Nephron progenitor cell (in vitro differentiated cells): ENCODE measurements around the gene ATP8B3.

ENCODE experiments used
- DNase-seq: peaks from one replicate; pipeline ENCODE4 v3.0.0; 2021
- H3K27ac Mint-ChIP-seq: 2 replicates; pipeline ENCODE4 v1.8.0; 2021; ENCODE audit warnings: mild to moderate bottlenecking, moderate library complexity, mixed read lengths
- H3K27me3 Mint-ChIP-seq: 2 replicates; pipeline ENCODE4 v1.8.0; 2021; ENCODE audit warnings: mild to moderate bottlenecking, low read depth, mixed read lengths; ENCODE audit not compliant: poor library complexity
- H3K36me3 Mint-ChIP-seq: 2 replicates; pipeline ENCODE4 v1.8.0; 2021; ENCODE audit warnings: low read depth, mixed read lengths
- H3K4me1 Mint-ChIP-seq: 2 replicates; pipeline ENCODE4 v1.8.0; 2021; ENCODE audit warnings: mixed read lengths
- H3K4me3 Mint-ChIP-seq: 2 replicates; pipeline ENCODE4 v1.8.0; 2021; ENCODE audit warnings: mild to moderate bottlenecking, moderate library complexity, mixed read lengths
- H3K9me3 Mint-ChIP-seq: 2 replicates; pipeline ENCODE4 v1.8.0; 2021; ENCODE audit warnings: mild to moderate bottlenecking, moderate library complexity, mixed read lengths
- TF ChIP-seq, protein P1 (sequence below): fragments of 200-600 bp; sonication (generic); IDR thresholded peaks from 2 replicates; pipeline ENCODE4 v1.5.0; 2021; ENCODE audit warnings: antibody characterized with exemption

The ATP8B3 gene

DNA sequence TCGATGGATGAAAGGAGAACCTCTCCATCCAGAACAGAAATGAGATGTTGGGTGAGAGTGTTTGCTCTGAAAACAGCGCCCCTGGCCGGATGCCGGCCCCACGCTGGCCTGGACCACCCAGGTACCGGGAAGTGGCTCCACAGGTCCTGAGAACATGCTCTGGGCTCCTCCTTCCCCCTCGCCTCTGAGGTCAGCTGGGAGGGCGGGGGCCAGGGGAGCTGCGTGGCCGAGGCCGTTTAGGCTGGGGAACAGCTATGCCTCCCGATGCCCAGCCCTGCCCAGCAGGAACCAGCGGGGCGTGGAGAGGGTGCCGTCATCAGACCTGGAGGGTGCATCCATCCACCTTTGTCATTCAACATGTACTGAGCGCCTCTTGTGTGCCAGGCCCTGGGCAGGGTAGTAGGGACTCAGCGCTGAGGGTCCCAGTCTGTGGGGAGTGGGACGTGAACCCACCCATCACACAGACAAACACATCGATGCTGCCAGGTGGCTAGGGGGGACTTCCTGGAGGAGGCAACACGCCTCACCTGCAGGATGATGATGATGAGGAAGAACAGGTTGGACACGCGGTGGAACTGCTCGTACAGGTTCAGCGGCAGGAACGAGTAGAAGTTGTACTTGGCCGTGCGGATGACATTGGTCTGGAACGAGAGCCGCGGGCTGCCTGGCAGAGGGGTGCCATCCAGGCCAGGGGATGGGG, 4.2 kb downstream of the ATP8B3 start:
- H3K4me1 Mint-ChIP-seq: peaks cover 18% of the 10 kb centered on the region
- no peak overlapping the region for H3K27ac Mint-ChIP-seq
- TF ChIP-seq, protein P1, sequence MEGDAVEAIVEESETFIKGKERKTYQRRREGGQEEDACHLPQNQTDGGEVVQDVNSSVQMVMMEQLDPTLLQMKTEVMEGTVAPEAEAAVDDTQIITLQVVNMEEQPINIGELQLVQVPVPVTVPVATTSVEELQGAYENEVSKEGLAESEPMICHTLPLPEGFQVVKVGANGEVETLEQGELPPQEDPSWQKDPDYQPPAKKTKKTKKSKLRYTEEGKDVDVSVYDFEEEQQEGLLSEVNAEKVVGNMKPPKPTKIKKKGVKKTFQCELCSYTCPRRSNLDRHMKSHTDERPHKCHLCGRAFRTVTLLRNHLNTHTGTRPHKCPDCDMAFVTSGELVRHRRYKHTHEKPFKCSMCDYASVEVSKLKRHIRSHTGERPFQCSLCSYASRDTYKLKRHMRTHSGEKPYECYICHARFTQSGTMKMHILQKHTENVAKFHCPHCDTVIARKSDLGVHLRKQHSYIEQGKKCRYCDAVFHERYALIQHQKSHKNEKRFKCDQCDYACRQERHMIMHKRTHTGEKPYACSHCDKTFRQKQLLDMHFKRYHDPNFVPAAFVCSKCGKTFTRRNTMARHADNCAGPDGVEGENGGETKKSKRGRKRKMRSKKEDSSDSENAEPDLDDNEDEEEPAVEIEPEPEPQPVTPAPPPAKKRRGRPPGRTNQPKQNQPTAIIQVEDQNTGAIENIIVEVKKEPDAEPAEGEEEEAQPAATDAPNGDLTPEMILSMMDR: no peak
- no peaks in the 10 kb centered on the region for H3K9me3 Mint-ChIP-seq
- no peak overlapping the region for H3K4me3 Mint-ChIP-seq
- no peaks in the 10 kb centered on the region for H3K36me3 Mint-ChIP-seq
- peaks cover 28% of the 10 kb centered on the region for H3K27me3 Mint-ChIP-seq
- DNase-seq: no peak

DNA sequence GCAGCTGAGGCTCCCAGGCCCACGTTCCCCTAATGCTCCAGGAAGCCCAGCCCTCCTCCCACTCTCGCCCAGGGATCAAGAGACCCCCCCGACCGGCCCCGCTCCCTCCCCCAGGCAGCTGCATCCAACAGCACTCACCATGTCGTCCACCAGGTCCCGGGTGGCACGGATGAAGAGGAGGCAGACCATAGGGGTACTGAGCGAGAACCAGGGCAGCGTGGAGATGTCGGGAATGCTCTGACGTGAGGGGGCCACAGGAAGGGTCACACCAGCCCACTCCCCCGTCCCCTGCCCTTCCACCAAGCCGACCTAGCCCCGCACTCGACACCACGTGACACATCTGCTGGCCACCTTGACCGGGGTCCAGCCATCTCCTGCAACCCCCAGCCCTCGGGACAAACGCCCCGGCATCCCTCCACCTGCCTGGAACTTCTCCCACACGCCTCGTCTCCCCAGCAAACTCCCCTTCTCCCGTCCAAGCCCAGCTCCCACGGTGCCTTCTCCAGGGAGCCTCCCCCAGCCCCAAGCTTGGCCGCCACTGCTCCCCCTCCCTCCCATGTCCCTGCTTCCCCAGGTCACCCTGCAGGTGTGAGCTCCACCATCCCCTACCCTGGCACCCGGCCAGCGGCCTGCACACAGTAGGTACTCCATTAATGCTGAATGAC, 4.9 kb downstream of the ATP8B3 start:
- Mint-ChIP-seq H3K9me3 (no peaks in the 10 kb centered on the region), H3K27me3 (peaks cover 24% of the 10 kb centered on the region), H3K4me1 (peaks cover 12% of the 10 kb centered on the region), H3K36me3 (no peaks in the 10 kb centered on the region), H3K27ac (no peak overlapping the region), H3K4me3 (no peak overlapping the region)
- TF ChIP-seq, protein P1: no peak
- no peak for DNase-seq

DNA sequence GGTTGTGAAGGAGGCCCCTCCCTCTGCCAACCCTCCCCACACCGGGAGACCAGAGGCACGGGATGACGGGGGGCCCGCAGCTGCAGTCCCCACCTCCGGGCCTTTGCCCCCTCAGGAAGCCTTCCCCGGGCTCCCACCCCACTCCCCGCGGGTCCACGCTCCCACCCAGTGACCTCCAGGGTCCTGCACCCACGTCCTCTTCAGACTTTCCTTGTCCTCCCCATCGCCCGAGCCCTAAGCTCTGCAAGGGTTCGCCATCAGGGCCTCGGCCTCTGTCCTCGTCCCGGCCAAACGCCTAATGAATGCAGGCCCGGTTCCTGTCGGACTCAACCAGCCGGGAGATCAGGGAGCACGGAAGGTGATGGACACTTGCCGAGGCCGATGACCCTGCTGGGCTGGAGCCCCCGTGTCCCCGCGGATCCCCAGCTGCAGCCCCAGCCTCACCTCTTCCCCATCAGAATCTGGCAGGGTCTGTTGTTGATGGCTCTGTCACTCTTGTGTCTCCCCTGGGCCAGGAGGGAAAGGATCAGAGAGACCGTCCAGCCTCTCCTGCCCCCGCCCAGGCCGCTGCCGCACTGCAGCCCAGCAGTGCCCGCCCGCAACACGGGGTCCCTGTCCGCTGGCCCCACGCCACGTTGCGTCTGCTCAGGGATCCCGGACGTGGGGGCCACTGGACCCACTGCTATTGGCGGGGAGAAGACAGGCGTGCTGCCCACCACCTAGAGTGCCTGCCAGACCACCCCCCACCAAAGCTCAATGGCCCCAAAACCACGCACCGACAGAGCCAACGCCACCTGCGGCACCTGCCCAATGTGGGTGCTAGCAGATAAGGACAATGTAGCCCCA, 5.7 kb downstream of the ATP8B3 start:
- no peak for DNase-seq
- no peaks in the 10 kb centered on the region for H3K9me3 Mint-ChIP-seq
- H3K27ac Mint-ChIP-seq: peak overlapping the region; percentile 83
- TF ChIP-seq, protein P1: no peak
- H3K4me1 Mint-ChIP-seq: peaks cover 12% of the 10 kb centered on the region
- no peak overlapping the region for H3K4me3 Mint-ChIP-seq
- peaks cover 24% of the 10 kb centered on the region for H3K27me3 Mint-ChIP-seq
- no peaks in the 10 kb centered on the region for H3K36me3 Mint-ChIP-seq

DNA sequence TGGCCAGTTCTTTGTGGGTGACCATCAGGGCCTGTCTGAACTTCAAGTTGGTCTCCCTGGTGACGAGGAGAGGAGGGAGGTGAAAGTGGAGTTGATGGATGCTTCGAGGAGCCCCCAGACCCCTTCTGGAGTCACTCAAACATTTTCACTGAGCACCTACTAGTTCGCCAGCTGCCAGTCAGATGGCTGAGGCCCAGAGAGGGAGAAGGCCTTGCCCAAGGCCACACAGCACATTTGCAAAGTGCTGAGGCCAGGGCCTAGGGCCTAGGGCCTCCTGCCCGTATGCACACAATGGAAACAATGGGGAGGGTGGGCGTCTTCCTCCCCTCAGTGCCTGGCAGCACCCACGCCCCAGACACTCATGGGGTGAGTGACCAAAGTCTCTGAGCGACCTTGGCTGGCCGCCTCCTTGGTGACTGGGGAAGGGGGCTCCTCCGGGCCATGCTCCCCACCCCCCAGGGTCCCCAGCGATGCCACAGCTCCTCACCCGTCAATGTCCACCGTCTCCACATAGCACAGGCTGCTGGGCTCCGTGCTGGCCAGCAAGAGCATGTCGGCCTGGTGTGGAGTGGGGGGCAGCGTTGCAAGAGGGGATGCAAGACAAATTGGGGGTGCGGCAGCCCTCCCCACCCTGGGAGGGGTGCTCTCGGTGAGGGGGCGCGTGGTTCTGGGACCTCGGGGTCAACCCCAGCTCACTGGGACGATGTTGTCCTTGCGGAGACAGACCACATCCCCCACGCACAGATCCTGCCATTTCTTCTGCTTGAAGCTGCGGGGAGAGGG, 6.5 kb downstream of the ATP8B3 start:
- H3K27me3 Mint-ChIP-seq: peaks cover 19% of the 10 kb centered on the region
- TF ChIP-seq, protein P1: no peak
- H3K9me3 Mint-ChIP-seq: no peaks in the 10 kb centered on the region
- no peaks in the 10 kb centered on the region for H3K36me3 Mint-ChIP-seq
- no peak overlapping the region for H3K4me3 Mint-ChIP-seq
- peaks cover 12% of the 10 kb centered on the region for H3K4me1 Mint-ChIP-seq
- DNase-seq: no peak
- no peak overlapping the region for H3K27ac Mint-ChIP-seq

DNA sequence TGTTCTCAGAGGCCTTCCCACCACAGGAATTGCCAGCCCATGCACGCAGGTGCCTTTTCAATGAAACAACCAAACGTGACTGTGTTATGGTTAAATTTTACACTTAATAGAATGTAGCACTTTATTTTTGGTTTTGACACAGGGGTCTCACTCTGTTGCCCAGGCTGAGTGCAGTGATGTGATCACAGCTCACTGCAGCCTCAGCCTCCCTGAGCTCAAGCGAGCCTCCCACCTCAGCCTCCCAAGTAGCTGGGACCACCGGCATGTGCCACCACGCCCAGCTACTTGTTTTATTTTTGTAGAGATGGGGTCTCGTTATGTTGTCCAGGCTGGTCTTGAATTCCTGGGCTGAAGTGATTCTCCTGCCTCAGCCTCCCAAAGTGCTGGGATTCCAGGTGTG, 7.2 kb downstream of the ATP8B3 start:
- H3K36me3 Mint-ChIP-seq: peaks cover 4% of the 10 kb centered on the region
- H3K9me3 Mint-ChIP-seq: no peaks in the 10 kb centered on the region
- peaks cover 16% of the 10 kb centered on the region for H3K4me1 Mint-ChIP-seq

More for the DNA sequence above, 7.2 kb downstream of the ATP8B3 start:
- H3K4me3 Mint-ChIP-seq: no peak overlapping the region
- H3K27me3 Mint-ChIP-seq: peaks cover 16% of the 10 kb centered on the region
- no peak for DNase-seq
- TF ChIP-seq, protein P1: no peak
- no peak overlapping the region for H3K27ac Mint-ChIP-seq
